SKM-1 treated with dmso at 0.1 percent for 144 hours (cell line): ENCODE results near the gene NKD1.
"Not testable (repeated sequence)": the region's sequence is repeated elsewhere in the genome, so short reads cannot be mapped to it uniquely, and the experiment has no call there.

Experiments
- DNase-seq: peaks from one replicate; lab custom pipeline; 2025; ENCODE audit not compliant: unreplicated experiment; lab: John Stamatoyannopoulos, UW

NKD1 gene

GRCh38 chr16:50548125-50548908 is at the start of gene NKD1:
NKD1 (plus strand) TSS chr16:50548396; CDS start chr16:50548554, 158 bp downstream.
- peak; percentile 12 for DNase-seq

GRCh38 chr16:50498431-50499155 is 49.6 kb upstream of the NKD1 start:
- DNase-seq, result no peak

- DNase-seq, result no peak
These were observed 48.9 kb upstream of the NKD1 start for GRCh38 chr16:50499254-50499653.

- no peak for DNase-seq
These were observed 47.9 kb upstream of the NKD1 start for GRCh38 chr16:50500171-50500874.

- no peak for DNase-seq
These were observed 46.9 kb upstream of the NKD1 start for GRCh38 chr16:50501251-50501650.

- no peak for DNase-seq
These were observed 46.1 kb upstream of the NKD1 start for GRCh38 chr16:50501986-50502615.

- no peak for DNase-seq
These were observed 45.6 kb upstream of the NKD1 start for GRCh38 chr16:50502616-50503011.

- not testable (repeated sequence) for DNase-seq
These were observed 44.2 kb upstream of the NKD1 start for GRCh38 chr16:50503868-50504531.

- no peak for DNase-seq
These were observed 43.1 kb upstream of the NKD1 start for GRCh38 chr16:50505115-50505514.

- no peak for DNase-seq
These were observed 42.3 kb upstream of the NKD1 start for GRCh38 chr16:50505714-50506542.

GRCh38 chr16:50506543-50506937 is 41.7 kb upstream of the NKD1 start:
- no peak for DNase-seq

- DNase-seq, result no peak
These were observed 40.8 kb upstream of the NKD1 start for GRCh38 chr16:50507397-50507796.

GRCh38 chr16:50509521-50510341 is 38.5 kb upstream of the NKD1 start:
- no peak for DNase-seq

GRCh38 chr16:50515218-50515617 is 33.0 kb upstream of the NKD1 start:
- DNase-seq, result no peak

GRCh38 chr16:50516401-50516800 is 31.8 kb upstream of the NKD1 start:
- DNase-seq, result no peak

- DNase-seq, result no peak
These were observed 31.3 kb upstream of the NKD1 start for GRCh38 chr16:50516890-50517289.

- no peak for DNase-seq
These were observed 30.5 kb upstream of the NKD1 start for GRCh38 chr16:50517450-50518252.

- DNase-seq, result no peak
These were observed 29.2 kb upstream of the NKD1 start for GRCh38 chr16:50519001-50519400.
